Dermis blood vessel endothelial cell (primary cell): ENCODE measurements around the gene IL17F. TPM values are rescaled to one million over a fixed set of nuclear protein-coding genes. Genes with fewer than 3 reads are reported as not detected.
A peak's percentile ranks its signal among the peaks of the same experiment; 100 is the strongest.

Source experiments
- DNase-seq: peaks from one replicate; pipeline ENCODE4 v3.0.0; 2010
- total RNA-seq: library from RNA; depleted of rRNA; stranded (reverse); fragments of >200 nt; gene quantifications from 2 replicates; pipeline ENCODE4 v1.2.3, GENCODE V29; 2014

IL17F gene
- total RNA-seq, result not detected in 2 replicates

- no peak for DNase-seq
These were observed at the start of gene IL17F for GRCh38 chr6:52244400-52244799. IL17F (minus strand) TSS chr6:52244500; CDS start chr6:52244429, 71 bp downstream.

DNA sequence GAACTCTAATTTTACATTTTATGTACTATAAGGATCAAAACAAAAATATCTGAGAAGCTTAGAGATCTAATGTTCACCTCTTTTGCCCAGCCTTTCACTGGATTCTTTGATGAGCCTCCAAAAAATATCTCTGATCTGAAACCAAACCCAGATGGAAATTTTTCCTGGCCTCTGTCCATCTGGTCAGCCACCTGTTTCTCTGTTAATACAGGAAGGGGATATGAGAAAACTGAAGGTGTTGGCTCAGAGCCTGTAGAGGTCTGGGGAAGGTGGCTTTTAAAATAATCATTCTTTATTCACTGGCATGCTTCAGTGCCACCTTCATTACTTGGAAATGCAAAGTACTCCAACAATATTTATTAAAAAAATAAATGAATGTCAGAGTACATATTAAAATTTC, 48.8 kb upstream of the IL17F start:
- DNase-seq, result peak; percentile 78

DNA sequence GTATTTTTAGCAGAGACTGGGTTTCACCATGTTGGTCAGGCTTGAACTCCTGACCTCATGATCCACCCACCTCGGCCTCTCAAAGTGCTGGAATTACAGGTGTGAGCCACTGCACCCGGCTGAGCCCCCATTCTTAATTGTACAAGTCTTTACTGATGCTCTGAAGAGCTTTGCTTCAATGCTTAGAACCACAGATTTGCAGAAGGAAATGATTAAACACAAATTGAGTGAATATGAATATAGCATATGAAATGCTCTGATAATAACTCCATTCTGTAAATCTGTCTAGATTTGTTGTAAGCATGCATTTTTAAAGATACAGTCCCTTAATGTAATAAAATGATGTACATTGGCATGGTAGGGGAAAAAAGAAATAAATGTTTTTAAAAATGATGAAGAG, 44.5 kb upstream of the IL17F start:
- no peak for DNase-seq

DNA sequence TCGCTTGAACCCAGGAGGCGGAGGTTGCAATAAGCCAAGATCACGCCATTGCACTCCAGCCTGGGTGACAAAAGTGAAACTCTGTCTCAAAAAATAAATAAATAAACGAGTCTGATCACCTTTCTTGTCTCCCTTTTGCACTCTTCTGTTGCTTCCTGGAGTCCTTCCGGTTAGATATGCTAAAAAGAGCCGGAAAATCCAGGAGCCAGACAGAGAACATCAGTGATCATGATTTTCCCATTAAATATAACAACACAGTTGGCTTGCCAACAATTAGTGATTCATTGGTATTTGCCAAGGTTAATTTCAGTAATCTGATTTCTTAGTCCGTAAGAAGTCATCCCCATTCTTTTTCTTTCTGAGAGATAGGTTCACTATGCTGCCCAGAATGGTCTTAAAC, 43.9 kb upstream of the IL17F start:
- peak; percentile 56 for DNase-seq

GRCh38 chr6:52286798-52287432, 42.6 kb upstream of the IL17F start:
- DNase-seq, result peak; percentile 76

- no peak for DNase-seq
These were observed 41.1 kb upstream of the IL17F start for GRCh38 chr6:52285177-52286068.

DNA sequence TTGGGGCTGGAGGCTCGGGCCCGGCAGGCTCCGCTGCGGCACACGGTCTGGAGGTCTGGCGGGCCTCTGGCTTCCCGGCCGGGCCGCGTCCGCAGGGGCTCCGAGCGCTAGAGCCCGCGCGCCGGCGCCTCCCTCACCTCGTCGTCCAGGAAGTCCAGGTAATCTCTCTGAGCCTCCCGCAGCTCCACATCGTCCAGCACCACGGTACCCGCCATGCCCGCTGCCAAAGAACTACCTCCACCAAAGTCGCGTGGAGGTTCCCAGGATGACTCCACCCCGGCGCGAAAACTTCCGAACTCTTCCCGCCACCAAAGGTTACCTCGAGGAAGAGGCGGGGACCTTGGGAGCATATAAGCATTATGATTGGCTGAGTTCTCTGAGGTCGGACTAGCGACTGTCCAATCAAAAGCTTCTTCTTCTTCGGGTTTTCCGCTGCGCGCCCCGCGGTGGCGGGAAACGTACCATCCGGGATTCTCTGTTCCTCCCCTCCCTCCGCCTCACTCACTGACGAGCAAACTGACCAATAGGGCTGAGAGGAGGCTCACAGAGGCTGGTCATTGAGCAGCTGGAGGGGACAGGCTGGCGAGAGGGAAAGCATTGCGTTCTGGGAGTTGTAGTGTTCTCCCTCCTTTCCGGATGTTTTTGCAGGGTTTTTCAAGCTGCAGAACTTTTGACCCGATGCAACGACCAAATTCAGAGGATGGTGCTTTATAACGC, 40.3 kb upstream of the IL17F start, which contains the start of gene MCM3:
TSS of gene MCM3 (minus strand) at position 283 of the 717 bp plus-strand sequence. CDS start at position 215, 68 bp downstream.
- peak; percentile 100 for DNase-seq

DNA sequence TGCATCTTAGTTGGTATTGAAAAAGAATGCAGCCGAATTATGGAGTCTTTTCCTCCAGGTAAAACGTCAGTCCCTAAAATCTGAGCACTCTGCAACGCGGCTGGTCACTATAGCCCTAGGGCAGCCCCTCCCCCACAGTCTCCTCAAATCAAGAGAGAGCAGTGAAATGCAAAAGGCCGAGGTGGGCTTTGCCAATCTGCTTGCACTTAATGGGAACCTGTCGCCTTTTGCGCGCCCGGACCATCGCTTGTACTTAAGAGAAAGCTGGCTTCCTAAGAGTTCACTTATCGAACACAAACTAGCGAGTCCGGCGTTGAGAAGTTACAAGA, 39.8 kb upstream of the IL17F start:
- peak; percentile 54 for DNase-seq

- DNase-seq, result no peak
These were observed 38.8 kb upstream of the IL17F start for GRCh38 chr6:52283111-52283510.

DNA sequence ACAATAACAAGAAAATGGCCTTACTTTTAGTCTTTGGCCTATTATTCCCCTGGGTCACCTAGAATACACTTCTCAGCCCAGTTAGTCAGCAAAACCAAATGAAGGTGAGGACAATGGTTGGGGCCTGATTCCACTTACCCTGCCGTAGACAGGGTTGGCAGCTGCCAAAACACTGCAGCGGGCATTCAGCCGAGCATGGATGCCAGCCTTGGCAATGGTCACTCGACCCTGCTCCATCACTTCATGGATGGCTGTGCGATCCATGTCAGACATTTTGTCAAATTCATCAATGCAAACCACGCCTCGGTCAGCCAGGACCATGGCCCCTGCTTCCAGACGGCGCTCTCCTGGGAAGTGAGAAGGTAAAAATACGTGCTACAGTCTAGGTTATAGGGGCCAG, 31.8 kb upstream of the IL17F start:
- DNase-seq, result no peak

DNA sequence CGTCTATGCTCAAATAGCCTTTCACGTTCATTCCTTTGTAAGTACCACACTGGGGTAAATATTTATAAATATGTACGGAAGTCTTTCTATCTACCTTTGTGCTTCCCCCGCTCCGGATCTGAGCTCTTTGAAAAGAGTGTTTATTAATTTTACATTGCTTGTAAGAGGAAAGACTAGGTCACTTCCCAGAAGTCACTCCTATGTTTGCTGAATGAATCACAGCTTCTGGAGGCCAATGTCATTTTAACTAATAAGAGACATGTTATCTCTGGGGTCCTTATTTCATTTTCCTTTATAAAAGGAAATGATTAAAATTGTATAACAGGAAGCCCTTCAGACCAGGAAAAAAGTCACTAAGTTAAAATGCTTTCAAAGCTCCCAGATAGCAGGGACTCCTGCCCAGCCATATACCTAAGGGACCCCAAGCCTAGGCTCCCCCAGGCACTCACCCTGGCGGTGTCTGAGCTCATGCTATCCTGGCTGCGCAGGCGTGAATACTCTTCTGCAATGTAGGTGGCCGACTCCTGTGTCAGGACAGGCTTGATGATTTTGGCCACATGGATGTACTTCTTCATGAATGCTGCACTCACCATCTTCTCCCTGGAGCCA, 27.7 kb upstream of the IL17F start:
- peak; percentile 77 for DNase-seq

GRCh38 chr6:52263709-52264540, 19.6 kb upstream of the IL17F start:
- DNase-seq, result peak; percentile 80

DNA sequence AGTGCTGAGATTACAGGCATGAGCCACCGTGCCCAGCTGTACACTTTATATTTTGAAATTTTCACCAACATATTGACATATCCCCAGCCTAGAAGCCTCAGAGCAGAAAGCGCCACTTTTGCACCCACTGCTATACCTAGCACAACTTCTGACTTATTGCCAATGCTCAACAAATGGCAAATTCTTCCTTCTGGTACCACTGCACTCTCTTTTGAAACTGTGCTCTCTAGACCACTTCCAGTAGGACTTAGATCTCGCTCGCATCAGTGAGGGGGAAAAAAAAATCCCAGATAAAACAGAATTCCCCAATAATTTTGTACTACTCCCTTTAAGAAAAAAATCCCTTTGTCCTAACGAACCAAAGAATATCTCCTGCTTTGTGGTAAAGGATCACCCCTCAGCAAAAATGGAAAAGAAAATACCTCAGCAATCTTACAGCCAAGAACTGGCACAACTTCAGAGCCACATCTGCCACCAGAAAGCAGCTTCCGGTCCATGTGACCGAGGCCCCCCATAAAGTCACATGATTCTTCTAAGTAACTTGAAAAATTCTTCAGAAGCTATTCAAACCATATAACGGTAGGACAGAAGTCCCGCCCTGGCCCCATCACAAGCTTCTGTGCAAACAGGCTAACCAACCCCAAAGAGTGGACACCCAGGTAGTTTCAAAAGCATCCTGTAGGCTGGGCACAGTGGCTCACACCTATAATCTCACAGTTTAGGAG, 18.5 kb upstream of the IL17F start:
- no peak for DNase-seq

GRCh38 chr6:52261229-52261628, 16.9 kb upstream of the IL17F start:
- DNase-seq, result no peak

GRCh38 chr6:52260634-52261033, 16.3 kb upstream of the IL17F start:
- DNase-seq, result no peak

- no peak for DNase-seq
These were observed 11.1 kb upstream of the IL17F start for GRCh38 chr6:52255434-52255833.

- no peak for DNase-seq
These were observed 10.6 kb upstream of the IL17F start for GRCh38 chr6:52254731-52255378.

DNA sequence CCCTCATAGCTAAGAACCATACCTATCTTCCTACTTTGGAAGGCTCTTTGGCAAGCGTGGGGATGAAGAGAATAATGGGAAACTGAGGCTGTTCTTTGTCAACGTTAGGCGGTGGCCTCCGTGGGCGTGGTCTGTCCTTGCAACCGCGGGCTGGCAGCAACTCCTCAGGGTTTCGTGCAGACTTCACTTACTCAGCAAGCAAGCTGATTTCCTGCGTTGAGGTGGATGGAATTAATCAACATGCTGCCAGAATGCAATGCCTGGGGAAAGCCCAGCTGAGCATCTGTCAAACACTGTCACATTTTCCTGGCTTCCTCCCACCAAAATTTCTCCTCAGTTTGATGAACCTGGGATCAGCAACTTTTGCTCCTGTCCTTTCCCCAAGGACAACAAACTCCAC, 9.2 kb upstream of the IL17F start:
- DNase-seq, result no peak

DNA sequence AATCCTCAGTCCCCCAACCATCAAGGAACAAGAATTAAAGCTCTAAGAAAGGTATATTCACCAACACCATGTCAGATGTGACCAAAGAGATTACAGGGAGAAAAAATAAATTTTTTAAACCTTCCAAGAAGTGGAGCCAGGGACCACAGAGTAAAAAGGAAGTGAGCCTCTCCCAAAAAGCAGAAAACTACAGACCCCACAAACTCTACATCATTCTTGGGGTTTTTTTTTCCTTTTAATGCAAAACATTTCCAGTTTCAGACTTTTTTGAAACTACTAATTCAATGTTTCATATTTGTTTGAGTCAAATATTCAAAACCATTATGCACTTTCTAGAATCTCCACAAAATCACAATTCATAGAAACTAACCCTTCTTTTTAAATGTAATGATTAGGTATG, 6.8 kb upstream of the IL17F start:
- no peak for DNase-seq

GRCh38 chr6:52249078-52249477, 4.8 kb upstream of the IL17F start:
- no peak for DNase-seq

GRCh38 chr6:52245425-52245824, 1.1 kb upstream of the IL17F start:
- DNase-seq, result no peak
